ENCODE data around the gene GPRASP2.

Gene GPRASP2

GRCh38 chrX:102745513-102745856, 33.2 kb downstream of the GPRASP2 start:
- H3K4me3 ChIP-seq (replicated peaks in 1 of 2; ENCODE audit: low read depth in 2 of 2, low read length in 2 of 2), result peak overlapping the region; percentile 60
- TF ChIP-seq CTCF (IDR thresholded peaks at IDR 0.05; ENCODE audit: low read depth, low read length), result no peak
- no peak for DNase-seq (ENCODE audit: low read depth in 2 of 2)

GRCh38 chrX:102745857-102746584, 33.8 kb downstream of the GPRASP2 start:
- TF ChIP-seq CTCF (IDR thresholded peaks at IDR 0.05; ENCODE audit: low read depth, low read length), result no peak
- DNase-seq (ENCODE audit: low read depth in 2 of 2), result peak; percentile 10 to 33
- peak overlapping the region; percentile 60 for H3K4me3 ChIP-seq (replicated peaks in 1 of 2; ENCODE audit: low read depth in 2 of 2, low read length in 2 of 2)

GRCh38 chrX:102765217-102765616, 53.0 kb downstream of the GPRASP2 start:
- H3K4me3 ChIP-seq (replicated peaks in 1 of 2; ENCODE audit: low read depth in 2 of 2, low read length in 2 of 2), result no peak overlapping the region
- TF ChIP-seq CTCF (IDR thresholded peaks at IDR 0.05; ENCODE audit: low read depth, low read length), result no peak
- DNase-seq (ENCODE audit: low read depth in 2 of 2), result peak; percentile 56 to 86

- no peak for TF ChIP-seq CTCF (IDR thresholded peaks at IDR 0.05; ENCODE audit: low read depth, low read length)
- DNase-seq (ENCODE audit: low read depth in 2 of 2), result peak; percentile 46 to 74
Measured at GRCh38 chrX:102765809-102766208, 53.6 kb downstream of the GPRASP2 start.

GRCh38 chrX:102767287-102767686, 55.0 kb downstream of the GPRASP2 start:
- no peak for TF ChIP-seq CTCF (IDR thresholded peaks at IDR 0.05; ENCODE audit: low read depth, low read length)
- H3K4me3 ChIP-seq (replicated peaks in 1 of 2; ENCODE audit: low read depth in 2 of 2, low read length in 2 of 2), result no peak overlapping the region
- DNase-seq (ENCODE audit: low read depth in 2 of 2), result no peak

More at GRCh38 chrX:102765809-102766208, 53.6 kb downstream of the GPRASP2 start:
- no peak overlapping the region for H3K4me3 ChIP-seq (replicated peaks in 1 of 2; ENCODE audit: low read depth in 2 of 2, low read length in 2 of 2)

Data from cardiac fibroblast (primary cell).